ENCODE results near the gene C3AR1.
"Not testable (repeated sequence)": the region's sequence is repeated elsewhere in the genome, so short reads cannot be mapped to it uniquely, and the experiment has no call there.

C3AR1 gene

DNA sequence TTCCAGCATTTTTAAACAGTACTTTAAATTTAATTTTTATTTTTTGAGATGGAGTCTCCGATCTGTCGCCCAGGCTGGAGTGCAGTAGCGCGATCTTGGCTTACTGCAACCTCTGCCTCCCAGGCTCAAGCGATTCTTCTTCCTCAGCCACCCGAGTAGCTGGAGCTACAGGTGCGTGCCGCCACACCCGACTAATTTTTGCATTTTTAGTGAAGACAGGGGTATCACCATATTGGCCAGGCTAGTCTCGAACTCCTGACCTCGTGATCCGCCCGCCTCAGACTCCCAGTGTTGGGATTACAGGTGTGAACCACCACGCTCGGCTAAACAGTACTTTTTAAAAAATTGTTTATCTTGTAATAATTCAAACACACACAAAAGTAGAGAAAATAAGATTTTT lies 37.9 kb downstream of the C3AR1 start:
- DNase-seq (ENCODE audit: low read depth in 2 of 2) = no peak

DNA sequence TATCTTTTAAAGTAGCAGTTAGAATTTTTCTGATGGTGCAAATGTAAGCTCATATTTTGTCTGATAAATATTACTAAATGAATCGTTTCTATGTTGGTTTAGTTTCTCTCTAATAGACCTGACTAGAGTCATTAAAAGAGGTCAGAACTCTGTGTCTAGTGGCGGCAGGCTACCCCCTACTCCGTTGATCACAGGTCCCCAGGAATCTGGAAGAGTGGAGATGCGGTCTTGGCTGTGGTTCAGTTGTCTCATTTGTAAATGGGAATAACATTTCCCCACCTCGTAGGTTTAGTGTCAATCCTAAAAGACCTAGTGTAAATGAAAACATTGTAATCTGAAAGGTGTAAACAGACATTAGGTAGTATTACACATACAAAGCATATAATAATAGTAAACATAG lies 38.3 kb downstream of the C3AR1 start:
- no peak for DNase-seq (ENCODE audit: low read depth in 2 of 2)

- peak; percentile 95 to 96 for DNase-seq (ENCODE audit: low read depth in 2 of 2)
Observed at GRCh38 chr12:8026291-8026900, 39.8 kb downstream of the C3AR1 start.

GRCh38 chr12:8018666-8019581 lies 47.2 kb downstream of the C3AR1 start:
- DNase-seq (ENCODE audit: low read depth in 2 of 2) = no peak

DNA sequence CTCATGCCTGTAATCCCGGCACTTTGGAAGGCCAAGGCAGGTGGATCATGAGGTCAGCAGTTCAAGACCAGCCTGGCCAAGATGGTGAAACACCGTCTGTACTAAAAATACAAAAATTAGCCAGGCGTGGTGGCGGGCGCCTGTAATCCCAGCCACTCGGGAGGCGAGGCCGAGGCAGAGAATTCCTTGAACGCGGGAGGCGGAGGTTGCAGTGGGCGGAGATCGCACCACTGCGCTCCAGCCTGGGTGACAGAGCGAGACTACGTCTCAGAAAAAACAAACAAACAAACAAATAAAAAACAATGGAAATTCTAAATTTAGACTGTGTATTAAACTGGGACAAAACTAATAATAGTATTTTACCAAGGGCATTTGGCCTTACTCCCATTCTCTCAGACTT lies 47.9 kb downstream of the C3AR1 start:
- not testable (repeated sequence) for DNase-seq (ENCODE audit: low read depth in 2 of 2)

- no peak for DNase-seq (ENCODE audit: low read depth in 2 of 2)
Observed at GRCh38 chr12:8014836-8015235, 51.3 kb downstream of the C3AR1 start.

GRCh38 chr12:8012651-8013309 lies 53.4 kb downstream of the C3AR1 start:
- DNase-seq (ENCODE audit: low read depth in 2 of 2) = no peak

- no peak for DNase-seq (ENCODE audit: low read depth in 2 of 2)
Observed at GRCh38 chr12:8011331-8011730, 54.8 kb downstream of the C3AR1 start.

Measured in stimulated activated CD4-positive, alpha-beta T cell treated with anti-CD3 and anti-CD28 coated beads, Interleukin-12 subunit alpha, Interleukin-12 subunit beta, amount 100 ng/mL, for 24 hours (primary cell).